WTC11 (cell line): ENCODE data around the gene TAPBPL. TPM values are rescaled to one million over a fixed set of nuclear protein-coding genes. Genes with fewer than 3 reads are reported as not detected.

Experiments used
- CBFB ChIP-seq: sonication (generic); formaldehyde crosslinking; IDR thresholded peaks from 2 replicates; pipeline ENCODE4 v1.8.1; 2022; ENCODE audit warnings: mild to moderate bottlenecking, low read depth, missing genetic modification reagents
- EMX1 ChIP-seq: fragments of 250-450 bp; sonication (Bioruptor Pico); IDR thresholded peaks from 2 replicates; pipeline ENCODE4 v1.8.0; 2021; ENCODE audit warnings: mild to moderate bottlenecking
- ETV6 ChIP-seq: sonication (generic); formaldehyde crosslinking; IDR thresholded peaks from 2 replicates; pipeline ENCODE4 v1.8.1; 2022; ENCODE audit warnings: mild to moderate bottlenecking, missing genetic modification reagents
- HMGA2 ChIP-seq: fragments of 250-450 bp; sonication (Bioruptor Pico); IDR thresholded peaks from 2 replicates; pipeline ENCODE4 v1.4.0; 2021; ENCODE audit warnings: mild to moderate bottlenecking, moderate library complexity
- IRF2 ChIP-seq: sonication (generic); formaldehyde crosslinking; IDR thresholded peaks from 2 replicates; pipeline ENCODE4 v1.8.0; 2022; ENCODE audit warnings: low read depth, missing genetic modification reagents, borderline replicate concordance
- JUN ChIP-seq: sonication (generic); formaldehyde crosslinking; IDR thresholded peaks from 2 replicates; pipeline ENCODE4 v1.8.0; 2023; ENCODE audit warnings: mild to moderate bottlenecking, missing genetic modification reagents
- MYBL2 ChIP-seq: sonication (generic); formaldehyde crosslinking; IDR thresholded peaks from 2 replicates; pipeline ENCODE4 v1.8.1; 2023; ENCODE audit warnings: mild to moderate bottlenecking, moderate library complexity, missing genetic modification reagents
- NFE2L1 ChIP-seq: sonication (generic); formaldehyde crosslinking; IDR thresholded peaks from 2 replicates; pipeline ENCODE4 v1.8.1; 2023; ENCODE audit warnings: missing genetic modification reagents
- NR3C1 ChIP-seq: sonication (generic); formaldehyde crosslinking; conservative IDR thresholded peaks from 2 replicates; pipeline ENCODE4 v1.8.1; 2023; ENCODE audit warnings: low read depth, mild to moderate bottlenecking, missing genetic modification reagents
- PRRX2 ChIP-seq: fragments of 250-450 bp; sonication (Bioruptor Pico); IDR thresholded peaks from 2 replicates; pipeline ENCODE4 v1.8.0; 2021; ENCODE audit warnings: mild to moderate bottlenecking
- RORB ChIP-seq: fragments of 250-450 bp; sonication (Bioruptor Pico); IDR thresholded peaks from 2 replicates; pipeline ENCODE4 v1.9.0; 2021; ENCODE audit warnings: mild to moderate bottlenecking
- TCF7 ChIP-seq: sonication (generic); formaldehyde crosslinking; IDR thresholded peaks from 2 replicates; pipeline ENCODE4 v1.8.0; 2022; ENCODE audit warnings: mild to moderate bottlenecking, low read depth, missing genetic modification reagents, moderate library complexity
- ZNF138 ChIP-seq: sonication (generic); formaldehyde crosslinking; conservative IDR thresholded peaks from 2 replicates; pipeline ENCODE4 v1.8.1; 2022; ENCODE audit warnings: mild to moderate bottlenecking, moderate library complexity, missing genetic modification reagents
- total RNA-seq: library from RNA; stranded (reverse); gene quantifications from 3 replicates; pipeline ENCODE4 v1.2.3, GENCODE V29; 2021
- TF ChIP-seq, protein P1 (sequence below): sonication (generic); formaldehyde crosslinking; conservative IDR thresholded peaks from 2 replicates; pipeline ENCODE4 v1.8.1; 2022; ENCODE audit warnings: mild to moderate bottlenecking, missing genetic modification reagents
- TF ChIP-seq, protein P2 (sequence below): fragments of 250-450 bp; sonication (Bioruptor Pico); IDR thresholded peaks from 2 replicates; pipeline ENCODE4 v1.9.0; 2021; ENCODE audit warnings: mild to moderate bottlenecking
- TF ChIP-seq, protein P3 (sequence below): fragments of 250-450 bp; sonication (Bioruptor Pico); IDR thresholded peaks from 2 replicates; pipeline ENCODE4 v1.8.0; 2021; ENCODE audit warnings: mild to moderate bottlenecking
- TF ChIP-seq, protein P4 (sequence below): fragments of 250-450 bp; sonication (Bioruptor Pico); IDR thresholded peaks from 2 replicates; pipeline ENCODE4 v1.9.0; 2021; ENCODE audit warnings: moderate library complexity, mild to moderate bottlenecking, inconsistent platforms, borderline replicate concordance
- TF ChIP-seq, protein P5 (sequence below): sonication (generic); formaldehyde crosslinking; IDR thresholded peaks from 2 replicates; pipeline ENCODE4 v1.8.1; 2023; ENCODE audit warnings: mild to moderate bottlenecking, missing genetic modification reagents, borderline replicate concordance
- TF ChIP-seq, protein P6 (sequence below): sonication (generic); formaldehyde crosslinking; IDR thresholded peaks from 2 replicates; pipeline ENCODE4 v1.8.0; 2022; ENCODE audit warnings: mild to moderate bottlenecking, missing genetic modification reagents
- TF ChIP-seq, protein P7 (sequence below): sonication (generic); formaldehyde crosslinking; IDR thresholded peaks from 2 replicates; pipeline ENCODE4 v1.8.1; 2023; ENCODE audit warnings: mild to moderate bottlenecking, missing genetic modification reagents, moderate library complexity
- TF ChIP-seq, protein P8 (sequence below): sonication (generic); formaldehyde crosslinking; IDR thresholded peaks from 2 replicates; pipeline ENCODE4 v1.8.0; 2023; ENCODE audit warnings: missing genetic modification reagents

Gene TAPBPL
- total RNA-seq, 1 experiment from 2014 or later: 1.3 TPM

DNA sequence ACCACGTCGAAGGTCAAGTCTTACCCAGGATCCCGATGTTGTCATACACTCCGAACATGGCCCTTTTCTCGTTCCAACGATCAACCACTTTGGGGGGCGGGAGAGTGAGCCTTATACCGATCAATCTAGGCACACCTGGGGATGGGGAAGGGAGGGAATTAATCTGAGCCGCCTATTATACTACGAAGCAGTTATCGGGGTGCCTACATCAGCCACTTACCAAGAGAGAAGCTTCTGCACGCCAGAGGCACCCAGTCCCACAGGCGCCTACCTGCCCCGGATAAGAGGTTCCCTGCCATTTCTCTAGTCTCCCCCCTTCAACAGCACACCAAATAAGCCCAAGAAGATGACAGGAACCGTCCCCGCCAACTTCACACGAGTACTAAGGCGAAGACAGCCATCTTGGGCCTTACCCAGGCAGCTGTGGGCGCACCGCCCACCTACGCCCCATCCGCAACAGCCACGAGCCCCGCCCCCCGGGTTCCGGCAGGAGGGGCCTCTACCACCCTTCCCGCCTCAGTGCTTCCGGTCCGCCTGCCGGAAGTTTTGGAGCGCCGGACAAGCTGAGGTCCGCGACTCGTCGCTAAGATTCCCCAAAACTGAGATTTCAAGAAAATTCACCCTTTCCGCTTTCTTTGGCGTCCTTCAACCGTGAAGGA lies 41.1 kb downstream of the TAPBPL start, which contains the start of gene MRPL51 (continued):
- TF ChIP-seq, protein P1, sequence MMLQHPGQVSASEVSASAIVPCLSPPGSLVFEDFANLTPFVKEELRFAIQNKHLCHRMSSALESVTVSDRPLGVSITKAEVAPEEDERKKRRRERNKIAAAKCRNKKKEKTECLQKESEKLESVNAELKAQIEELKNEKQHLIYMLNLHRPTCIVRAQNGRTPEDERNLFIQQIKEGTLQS (CRISPR knock-in tag): no peak
- TF ChIP-seq ZNF138 (CRISPR knock-in tag) (no peak), HMGA2 (CRISPR knock-in tag) (no peak), MYBL2 (CRISPR knock-in tag) (no peak), EMX1 (CRISPR knock-in tag) (no peak), RORB (CRISPR knock-in tag) (no peak), NFE2L1 (CRISPR knock-in tag) (no peak), TCF7 (CRISPR knock-in tag) (no peak), CBFB (CRISPR knock-in tag) (no peak), ETV6 (CRISPR knock-in tag) (no peak; the same call in 1 of the 2 replicates), PRRX2 (CRISPR knock-in tag) (no peak), IRF2 (CRISPR knock-in tag) (no peak), NR3C1 (no peak), JUN (no peak; the same call in 1 of the 2 replicates)
- TF ChIP-seq, protein P2, sequence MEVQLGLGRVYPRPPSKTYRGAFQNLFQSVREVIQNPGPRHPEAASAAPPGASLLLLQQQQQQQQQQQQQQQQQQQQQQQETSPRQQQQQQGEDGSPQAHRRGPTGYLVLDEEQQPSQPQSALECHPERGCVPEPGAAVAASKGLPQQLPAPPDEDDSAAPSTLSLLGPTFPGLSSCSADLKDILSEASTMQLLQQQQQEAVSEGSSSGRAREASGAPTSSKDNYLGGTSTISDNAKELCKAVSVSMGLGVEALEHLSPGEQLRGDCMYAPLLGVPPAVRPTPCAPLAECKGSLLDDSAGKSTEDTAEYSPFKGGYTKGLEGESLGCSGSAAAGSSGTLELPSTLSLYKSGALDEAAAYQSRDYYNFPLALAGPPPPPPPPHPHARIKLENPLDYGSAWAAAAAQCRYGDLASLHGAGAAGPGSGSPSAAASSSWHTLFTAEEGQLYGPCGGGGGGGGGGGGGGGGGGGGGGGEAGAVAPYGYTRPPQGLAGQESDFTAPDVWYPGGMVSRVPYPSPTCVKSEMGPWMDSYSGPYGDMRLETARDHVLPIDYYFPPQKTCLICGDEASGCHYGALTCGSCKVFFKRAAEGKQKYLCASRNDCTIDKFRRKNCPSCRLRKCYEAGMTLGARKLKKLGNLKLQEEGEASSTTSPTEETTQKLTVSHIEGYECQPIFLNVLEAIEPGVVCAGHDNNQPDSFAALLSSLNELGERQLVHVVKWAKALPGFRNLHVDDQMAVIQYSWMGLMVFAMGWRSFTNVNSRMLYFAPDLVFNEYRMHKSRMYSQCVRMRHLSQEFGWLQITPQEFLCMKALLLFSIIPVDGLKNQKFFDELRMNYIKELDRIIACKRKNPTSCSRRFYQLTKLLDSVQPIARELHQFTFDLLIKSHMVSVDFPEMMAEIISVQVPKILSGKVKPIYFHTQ (CRISPR knock-in tag): no peak
- TF ChIP-seq, protein P3, sequence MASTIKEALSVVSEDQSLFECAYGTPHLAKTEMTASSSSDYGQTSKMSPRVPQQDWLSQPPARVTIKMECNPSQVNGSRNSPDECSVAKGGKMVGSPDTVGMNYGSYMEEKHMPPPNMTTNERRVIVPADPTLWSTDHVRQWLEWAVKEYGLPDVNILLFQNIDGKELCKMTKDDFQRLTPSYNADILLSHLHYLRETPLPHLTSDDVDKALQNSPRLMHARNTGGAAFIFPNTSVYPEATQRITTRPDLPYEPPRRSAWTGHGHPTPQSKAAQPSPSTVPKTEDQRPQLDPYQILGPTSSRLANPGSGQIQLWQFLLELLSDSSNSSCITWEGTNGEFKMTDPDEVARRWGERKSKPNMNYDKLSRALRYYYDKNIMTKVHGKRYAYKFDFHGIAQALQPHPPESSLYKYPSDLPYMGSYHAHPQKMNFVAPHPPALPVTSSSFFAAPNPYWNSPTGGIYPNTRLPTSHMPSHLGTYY (CRISPR knock-in tag): no peak
- TF ChIP-seq, protein P4, sequence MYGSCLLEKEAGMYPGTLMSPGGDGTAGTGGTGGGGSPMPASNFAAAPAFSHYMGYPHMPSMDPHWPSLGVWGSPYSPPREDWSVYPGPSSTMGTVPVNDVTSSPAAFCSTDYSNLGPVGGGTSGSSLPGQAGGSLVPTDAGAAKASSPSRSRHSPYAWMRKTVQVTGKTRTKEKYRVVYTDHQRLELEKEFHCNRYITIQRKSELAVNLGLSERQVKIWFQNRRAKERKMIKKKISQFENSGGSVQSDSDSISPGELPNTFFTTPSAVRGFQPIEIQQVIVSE: no peak
- TF ChIP-seq, protein P5, sequence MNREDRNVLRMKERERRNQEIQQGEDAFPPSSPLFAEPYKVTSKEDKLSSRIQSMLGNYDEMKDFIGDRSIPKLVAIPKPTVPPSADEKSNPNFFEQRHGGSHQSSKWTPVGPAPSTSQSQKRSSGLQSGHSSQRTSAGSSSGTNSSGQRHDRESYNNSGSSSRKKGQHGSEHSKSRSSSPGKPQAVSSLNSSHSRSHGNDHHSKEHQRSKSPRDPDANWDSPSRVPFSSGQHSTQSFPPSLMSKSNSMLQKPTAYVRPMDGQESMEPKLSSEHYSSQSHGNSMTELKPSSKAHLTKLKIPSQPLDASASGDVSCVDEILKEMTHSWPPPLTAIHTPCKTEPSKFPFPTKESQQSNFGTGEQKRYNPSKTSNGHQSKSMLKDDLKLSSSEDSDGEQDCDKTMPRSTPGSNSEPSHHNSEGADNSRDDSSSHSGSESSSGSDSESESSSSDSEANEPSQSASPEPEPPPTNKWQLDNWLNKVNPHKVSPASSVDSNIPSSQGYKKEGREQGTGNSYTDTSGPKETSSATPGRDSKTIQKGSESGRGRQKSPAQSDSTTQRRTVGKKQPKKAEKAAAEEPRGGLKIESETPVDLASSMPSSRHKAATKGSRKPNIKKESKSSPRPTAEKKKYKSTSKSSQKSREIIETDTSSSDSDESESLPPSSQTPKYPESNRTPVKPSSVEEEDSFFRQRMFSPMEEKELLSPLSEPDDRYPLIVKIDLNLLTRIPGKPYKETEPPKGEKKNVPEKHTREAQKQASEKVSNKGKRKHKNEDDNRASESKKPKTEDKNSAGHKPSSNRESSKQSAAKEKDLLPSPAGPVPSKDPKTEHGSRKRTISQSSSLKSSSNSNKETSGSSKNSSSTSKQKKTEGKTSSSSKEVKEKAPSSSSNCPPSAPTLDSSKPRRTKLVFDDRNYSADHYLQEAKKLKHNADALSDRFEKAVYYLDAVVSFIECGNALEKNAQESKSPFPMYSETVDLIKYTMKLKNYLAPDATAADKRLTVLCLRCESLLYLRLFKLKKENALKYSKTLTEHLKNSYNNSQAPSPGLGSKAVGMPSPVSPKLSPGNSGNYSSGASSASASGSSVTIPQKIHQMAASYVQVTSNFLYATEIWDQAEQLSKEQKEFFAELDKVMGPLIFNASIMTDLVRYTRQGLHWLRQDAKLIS (CRISPR knock-in tag): no peak; the same call in 1 of the 2 replicates
- TF ChIP-seq, protein P6, sequence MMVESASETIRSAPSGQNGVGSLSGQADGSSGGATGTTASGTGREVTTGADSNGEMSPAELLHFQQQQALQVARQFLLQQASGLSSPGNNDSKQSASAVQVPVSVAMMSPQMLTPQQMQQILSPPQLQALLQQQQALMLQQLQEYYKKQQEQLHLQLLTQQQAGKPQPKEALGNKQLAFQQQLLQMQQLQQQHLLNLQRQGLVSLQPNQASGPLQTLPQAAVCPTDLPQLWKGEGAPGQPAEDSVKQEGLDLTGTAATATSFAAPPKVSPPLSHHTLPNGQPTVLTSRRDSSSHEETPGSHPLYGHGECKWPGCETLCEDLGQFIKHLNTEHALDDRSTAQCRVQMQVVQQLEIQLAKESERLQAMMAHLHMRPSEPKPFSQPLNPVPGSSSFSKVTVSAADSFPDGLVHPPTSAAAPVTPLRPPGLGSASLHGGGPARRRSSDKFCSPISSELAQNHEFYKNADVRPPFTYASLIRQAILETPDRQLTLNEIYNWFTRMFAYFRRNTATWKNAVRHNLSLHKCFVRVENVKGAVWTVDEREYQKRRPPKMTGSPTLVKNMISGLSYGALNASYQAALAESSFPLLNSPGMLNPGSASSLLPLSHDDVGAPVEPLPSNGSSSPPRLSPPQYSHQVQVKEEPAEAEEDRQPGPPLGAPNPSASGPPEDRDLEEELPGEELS (CRISPR knock-in tag): no peak
- TF ChIP-seq, protein P7, sequence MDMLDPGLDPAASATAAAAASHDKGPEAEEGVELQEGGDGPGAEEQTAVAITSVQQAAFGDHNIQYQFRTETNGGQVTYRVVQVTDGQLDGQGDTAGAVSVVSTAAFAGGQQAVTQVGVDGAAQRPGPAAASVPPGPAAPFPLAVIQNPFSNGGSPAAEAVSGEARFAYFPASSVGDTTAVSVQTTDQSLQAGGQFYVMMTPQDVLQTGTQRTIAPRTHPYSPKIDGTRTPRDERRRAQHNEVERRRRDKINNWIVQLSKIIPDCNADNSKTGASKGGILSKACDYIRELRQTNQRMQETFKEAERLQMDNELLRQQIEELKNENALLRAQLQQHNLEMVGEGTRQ (CRISPR knock-in tag): no peak
- TF ChIP-seq, protein P8, sequence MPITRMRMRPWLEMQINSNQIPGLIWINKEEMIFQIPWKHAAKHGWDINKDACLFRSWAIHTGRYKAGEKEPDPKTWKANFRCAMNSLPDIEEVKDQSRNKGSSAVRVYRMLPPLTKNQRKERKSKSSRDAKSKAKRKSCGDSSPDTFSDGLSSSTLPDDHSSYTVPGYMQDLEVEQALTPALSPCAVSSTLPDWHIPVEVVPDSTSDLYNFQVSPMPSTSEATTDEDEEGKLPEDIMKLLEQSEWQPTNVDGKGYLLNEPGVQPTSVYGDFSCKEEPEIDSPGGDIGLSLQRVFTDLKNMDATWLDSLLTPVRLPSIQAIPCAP (CRISPR knock-in tag): no peak; the same call in 1 of the 2 replicates
